HK-2 (cell line): Measurements from ENCODE around the gene RBPJ.
"Not testable (repeated sequence)": the region's sequence is repeated elsewhere in the genome, so short reads cannot be mapped to it uniquely, and the experiment has no call there.

ENCODE experiments used
- DNase-seq: peaks from one replicate; pipeline ENCODE4 v3.0.0-alpha.2; 2018; ENCODE audit not compliant: unreplicated experiment

RBPJ gene

GRCh38 chr4:26375551-26375950, 54.7 kb downstream of the RBPJ start:
- DNase-seq = no peak

GRCh38 chr4:26377328-26378311, 56.8 kb downstream of the RBPJ start:
- no peak for DNase-seq

DNA sequence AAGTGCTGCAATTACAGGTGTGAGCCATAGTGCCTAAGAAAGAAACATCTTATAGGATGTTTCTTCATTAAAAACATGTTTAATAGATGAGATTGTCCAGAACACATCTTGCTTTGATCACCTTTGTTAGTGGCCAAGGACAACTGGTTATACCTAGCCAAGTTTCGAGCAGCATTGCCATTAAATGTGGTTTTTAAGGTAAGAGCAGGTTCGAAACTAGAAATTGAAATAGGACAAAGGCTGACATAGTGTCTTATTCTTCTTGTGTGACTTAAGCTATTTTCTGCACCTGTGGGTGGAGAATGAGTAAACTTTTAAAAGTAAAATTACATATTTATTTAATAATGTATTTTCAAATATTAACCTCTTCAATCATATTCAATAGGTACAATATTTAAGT, 59.0 kb downstream of the RBPJ start:
- no peak for DNase-seq

DNA sequence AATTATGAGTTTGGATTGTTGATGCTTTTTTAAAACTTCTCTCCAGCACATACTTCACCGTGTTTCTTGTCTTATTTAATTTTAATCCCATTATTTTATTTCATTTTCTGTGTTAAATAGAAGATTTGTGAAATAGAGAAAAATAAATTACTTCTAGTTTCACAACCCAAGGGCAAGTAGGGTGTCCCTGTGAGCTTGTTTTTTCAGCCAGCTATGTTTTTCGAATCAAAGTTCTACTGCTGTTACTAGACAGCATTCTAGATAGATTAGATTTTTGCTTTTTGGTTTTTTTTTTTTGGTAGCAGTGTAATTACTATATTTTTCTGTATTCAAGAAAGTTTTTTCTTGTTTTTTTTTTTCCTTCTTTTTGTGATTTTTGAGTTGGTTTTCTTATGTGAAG, 59.9 kb downstream of the RBPJ start:
- DNase-seq = no peak

DNA sequence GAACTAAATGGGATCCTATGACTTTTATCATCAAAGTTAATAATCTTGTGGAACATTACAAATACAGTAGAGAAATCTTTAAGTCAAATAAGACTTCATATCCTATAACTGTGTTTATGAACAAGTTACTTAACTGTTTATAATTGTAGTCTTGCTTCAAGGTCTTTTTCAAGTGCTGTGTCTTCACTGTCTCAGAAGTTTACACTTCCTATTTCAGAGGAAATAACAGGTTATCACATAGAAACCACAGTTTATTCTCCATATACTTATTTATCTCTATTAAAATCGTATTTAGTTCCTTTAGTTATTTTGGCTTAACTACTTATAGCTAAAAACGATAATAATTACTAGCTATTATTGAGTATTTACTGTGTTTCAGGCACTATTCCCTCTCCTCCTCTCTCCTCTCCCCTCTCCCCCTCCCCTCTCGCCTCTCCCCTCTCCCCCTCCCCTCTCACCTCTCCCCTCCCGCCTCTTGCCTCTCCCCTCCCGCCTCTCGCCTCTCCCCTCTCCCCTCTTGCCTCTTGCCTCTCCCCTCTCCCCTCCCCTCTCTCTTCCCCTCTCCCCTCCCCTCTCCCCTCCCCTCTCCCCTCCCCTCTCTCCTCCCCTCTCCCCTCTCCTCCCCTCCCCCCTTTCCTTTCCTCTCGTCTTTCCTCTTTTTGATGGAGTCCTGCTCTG, 63.7 kb downstream of the RBPJ start:
- DNase-seq = no peak

DNA sequence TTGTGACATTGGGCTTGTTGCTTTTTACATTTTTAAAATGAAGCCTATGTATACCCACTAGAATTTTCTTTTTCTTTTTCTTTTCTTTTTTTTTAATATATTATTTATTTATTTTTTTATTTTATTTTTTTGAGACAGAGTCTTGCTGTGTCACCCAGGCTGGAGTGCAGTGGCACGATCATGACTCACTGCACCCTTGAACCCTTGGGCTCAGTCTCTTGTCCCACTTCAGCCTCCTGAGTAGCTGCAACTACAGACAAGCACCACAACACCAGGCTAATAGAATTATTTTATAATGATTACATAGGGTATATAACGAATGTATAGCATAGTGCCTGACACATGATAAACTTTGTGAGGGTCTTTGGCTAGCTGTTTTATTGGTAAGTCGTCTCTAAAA, 64.9 kb downstream of the RBPJ start:
- DNase-seq = no peak

DNA sequence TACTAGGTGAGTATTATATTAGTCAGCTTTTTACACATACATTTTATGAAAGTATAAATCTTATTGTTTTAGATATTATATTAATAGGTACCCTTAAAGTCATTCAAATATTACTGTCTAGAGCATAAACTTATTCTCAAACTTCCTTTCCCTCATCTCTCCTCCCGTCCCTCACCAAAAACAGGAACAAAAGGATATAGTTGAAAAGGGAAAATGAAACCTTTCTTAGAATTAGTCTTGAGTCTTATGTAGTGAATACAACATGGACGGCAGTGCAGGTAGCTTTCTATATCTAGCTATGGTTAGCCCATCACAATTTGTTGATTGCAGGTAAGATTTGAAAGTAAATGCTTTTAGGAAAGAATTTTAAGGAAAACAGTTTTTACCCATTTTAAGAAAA, 65.6 kb downstream of the RBPJ start:
- DNase-seq = no peak

DNA sequence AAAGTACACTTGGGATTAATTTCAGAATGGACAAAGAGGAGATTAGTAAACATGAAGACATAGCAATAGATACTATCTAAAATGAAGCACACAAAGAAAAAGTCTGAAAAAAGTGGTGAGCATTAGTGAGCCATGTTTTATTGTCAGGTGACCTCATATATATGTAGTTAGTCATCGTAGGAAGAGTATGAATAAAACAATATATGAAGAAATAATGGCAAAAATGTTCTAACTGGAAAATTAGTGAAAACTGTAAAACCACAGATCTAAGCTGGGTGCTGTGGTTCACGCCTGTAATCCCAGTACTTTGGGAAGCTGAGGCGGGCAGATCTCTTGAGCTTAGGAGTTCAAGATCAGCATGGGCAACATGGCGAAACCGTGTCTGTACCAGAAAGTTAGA, 67.9 kb downstream of the RBPJ start:
- no peak for DNase-seq

DNA sequence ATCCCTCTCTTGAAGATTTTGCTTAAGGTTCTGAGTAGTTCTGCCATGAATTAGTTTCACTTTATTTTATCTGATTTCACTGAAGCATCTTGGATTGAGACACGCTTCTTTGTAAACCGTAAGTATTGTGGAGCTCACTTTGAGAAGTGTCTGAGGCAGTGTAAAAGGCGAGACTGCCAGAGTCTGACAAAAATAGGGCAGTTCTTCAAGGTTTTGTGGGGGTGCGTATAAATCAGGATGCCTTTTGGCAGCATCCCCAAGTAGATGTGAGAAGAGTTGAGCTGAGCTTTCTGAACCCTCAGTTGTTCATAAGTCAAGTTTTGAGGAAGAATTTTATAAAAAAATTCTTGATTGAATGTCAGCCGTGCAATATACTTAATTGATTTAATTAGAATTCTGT, 76.3 kb downstream of the RBPJ start:
- no peak for DNase-seq

GRCh38 chr4:26400132-26400531, 79.3 kb downstream of the RBPJ start:
- no peak for DNase-seq

- DNase-seq = not testable (repeated sequence)
These were observed 81.2 kb downstream of the RBPJ start for GRCh38 chr4:26402017-26402416.

GRCh38 chr4:26402458-26402857, 81.6 kb downstream of the RBPJ start:
- no peak for DNase-seq

- no peak for DNase-seq
These were observed 84.0 kb downstream of the RBPJ start for GRCh38 chr4:26404743-26405206.

DNA sequence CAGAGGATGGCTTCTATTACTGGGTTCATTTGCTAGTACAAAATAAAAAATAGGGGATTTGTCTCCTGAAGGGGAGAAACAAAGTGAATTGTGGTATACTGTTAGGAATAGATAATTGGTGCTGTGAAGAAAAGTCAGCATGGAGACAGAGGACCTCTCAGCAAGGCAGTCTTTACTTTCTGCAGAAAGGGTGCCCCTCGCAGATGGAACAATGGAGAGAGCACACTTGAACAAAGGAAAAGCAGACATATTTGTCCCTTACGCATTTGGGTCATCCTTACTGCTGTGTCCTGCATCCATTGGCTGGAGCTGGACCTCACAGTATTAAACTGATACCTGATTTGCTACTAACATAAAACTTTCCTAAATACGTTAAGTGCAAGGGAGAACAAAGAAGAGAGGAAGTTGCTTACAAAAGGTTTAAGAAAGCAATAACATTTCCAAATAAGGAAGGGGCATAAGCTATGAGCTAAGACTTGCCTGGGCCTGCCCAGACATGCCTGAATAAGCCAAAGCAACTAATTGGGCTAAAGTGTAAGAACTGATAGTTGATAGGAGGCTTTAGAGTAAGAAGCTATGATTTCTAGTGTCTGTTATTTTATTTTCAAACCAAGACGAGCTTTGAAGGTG, 85.6 kb downstream of the RBPJ start:
- no peak for DNase-seq

- DNase-seq = no peak
These were observed 86.7 kb downstream of the RBPJ start for GRCh38 chr4:26407476-26407875.

DNA sequence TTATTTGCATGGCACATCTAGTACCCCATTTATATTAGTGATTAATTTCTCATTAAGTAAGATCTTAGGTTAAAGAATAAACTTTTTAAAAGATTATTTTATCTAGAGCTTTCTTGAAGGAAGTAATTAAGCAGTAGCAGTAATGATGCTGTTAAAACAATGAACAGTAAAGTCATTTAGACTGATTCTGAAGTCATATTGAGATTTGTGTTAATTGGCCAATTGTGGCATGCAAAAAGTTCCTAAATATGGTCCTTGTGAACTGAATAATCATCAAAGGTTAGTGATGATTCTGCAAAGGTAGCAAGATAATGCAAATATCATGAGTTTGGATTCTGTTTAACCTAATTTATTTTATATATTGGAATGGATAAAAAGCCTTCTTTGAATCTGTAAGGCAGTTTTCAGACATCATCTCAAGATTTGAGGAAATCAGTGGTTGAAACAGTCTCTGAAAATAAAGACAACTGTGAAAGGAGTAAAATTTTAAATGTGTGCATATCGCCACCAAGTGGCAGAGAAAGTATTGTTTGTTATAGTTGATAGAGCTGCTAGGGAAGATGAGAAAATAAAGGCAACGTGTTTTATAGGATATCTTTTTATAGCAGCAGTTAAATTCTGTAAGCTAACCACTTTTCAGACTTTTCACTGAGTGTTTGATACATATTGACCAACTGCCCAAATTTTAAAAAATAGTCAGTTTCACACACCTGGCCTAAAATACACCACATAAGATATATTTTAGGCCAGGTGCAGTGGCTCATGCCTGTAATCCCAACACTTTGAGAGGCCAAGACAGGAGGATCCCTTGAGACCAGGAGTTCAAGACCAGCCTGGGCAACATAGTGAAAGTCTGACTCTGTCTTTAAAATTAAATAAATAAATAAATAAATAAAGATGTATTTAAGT, 89.8 kb downstream of the RBPJ start:
- no peak for DNase-seq

DNA sequence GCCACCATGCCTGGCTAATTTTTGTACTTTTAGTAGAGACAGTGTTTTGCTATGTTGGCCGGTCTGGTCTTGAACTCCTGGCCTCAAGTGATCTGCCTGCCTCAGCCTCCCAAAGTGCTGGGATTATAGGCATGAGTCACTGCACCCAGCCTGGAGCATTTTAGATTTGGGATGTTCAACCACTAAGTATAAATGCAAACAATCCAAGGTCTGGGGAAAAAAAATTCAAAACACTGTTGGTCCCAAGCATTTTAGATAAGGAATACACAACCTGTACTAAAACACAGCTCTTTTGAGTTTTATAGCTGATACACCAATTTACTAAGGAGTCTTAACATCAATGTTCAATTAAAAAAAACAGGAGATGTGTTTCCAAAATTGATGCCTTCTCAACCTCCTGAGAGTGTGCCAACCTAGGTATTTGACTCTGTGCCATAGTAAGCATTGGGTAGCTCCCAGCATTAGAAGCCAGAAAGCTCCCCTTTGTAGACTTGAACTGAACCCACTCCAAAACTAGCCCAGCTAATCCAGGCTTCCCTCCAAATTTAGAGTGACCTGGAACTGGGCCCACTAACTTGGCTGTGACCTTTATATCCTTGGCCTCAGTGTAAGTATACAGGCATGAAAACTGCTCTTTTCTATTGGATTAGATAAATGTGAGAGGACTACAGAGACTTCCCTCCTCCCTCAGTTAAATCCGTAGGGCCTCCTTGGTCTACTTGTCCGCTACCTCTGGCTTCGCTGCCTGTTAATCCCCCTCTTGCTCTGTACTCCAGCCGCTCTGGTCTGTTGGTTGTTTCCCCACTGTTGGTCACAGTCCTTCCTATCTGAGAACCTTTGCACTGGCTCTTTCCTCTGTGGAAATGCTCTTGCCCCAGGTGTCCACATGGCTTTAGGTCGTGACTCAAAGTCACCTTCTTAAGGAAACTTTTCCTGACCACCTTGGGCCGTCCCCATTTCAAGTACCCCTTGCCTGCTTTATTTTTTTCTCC, 91.9 kb downstream of the RBPJ start:
- DNase-seq = no peak

DNA sequence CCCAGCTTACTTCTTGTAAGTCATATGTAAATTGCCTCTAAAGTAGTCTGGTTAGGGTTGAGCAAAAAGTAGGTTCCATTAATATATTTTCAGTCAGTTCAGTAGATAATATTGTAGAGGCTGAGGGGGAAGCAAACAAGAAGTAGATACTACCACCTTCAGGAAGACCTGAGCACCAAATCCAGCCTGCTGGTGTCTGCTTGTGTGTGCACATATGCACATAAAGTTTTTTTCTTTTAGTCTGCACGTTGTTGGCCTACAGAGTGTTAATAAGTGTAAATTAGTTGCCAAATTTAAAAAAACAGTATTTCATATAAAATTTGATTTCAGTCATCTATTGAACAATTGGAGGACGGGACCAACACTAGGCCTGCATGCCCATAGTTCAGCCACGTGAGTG, 92.8 kb downstream of the RBPJ start:
- DNase-seq = no peak

- DNase-seq = no peak
These were observed 97.3 kb downstream of the RBPJ start for GRCh38 chr4:26418107-26418506.

- DNase-seq = no peak
These were observed 98.0 kb downstream of the RBPJ start for GRCh38 chr4:26418850-26419249.
